CD4-positive, alpha-beta T cell (primary cell): ENCODE data around the gene MLLT1. TPM values are rescaled to one million over a fixed set of nuclear protein-coding genes. Genes with fewer than 3 reads are reported as not detected.

Experiments used
- ATAC-seq: fragments of 200-7000 bp; cut with Tn5 transposase; one replicate; pipeline ENCODE4 v1.10.0; 2022; ENCODE audit warnings: mild to moderate bottlenecking; ENCODE audit not compliant: poor library complexity
- CTCF ChIA-PET: fragments of 350-600 bp; sonication (Branson Sonifier 250); formaldehyde crosslinking; loops from one replicate; lab custom pipeline; 2021; ENCODE audit warnings: antibody characterized with exemption, inconsistent platforms; lab: Charles Lee
- POLR2A ChIA-PET: fragments of 350-600 bp; sonication (Branson Sonifier 250); formaldehyde crosslinking; loops from one replicate; lab custom pipeline; 2021; ENCODE audit warnings: antibody characterized with exemption, inconsistent platforms; lab: Charles Lee
- DNase-seq, 14 experiments: peaks; one replicate each; pipeline ENCODE4 v3.0.0-alpha.2; 2013 to 2020; ENCODE audit warnings: mixed read lengths in 2 of 14
- H3K27ac ChIP-seq, 2 donors: one replicate each; pipeline versions ENCODE4 v1.5.1 to v1.7.0; 2013; ENCODE audit warnings: low read length in 2 of 2, low read depth in 1 of 2, mild to moderate bottlenecking in 1 of 2
- H3K27me3 ChIP-seq, 2 experiments: 1 replicate in 1 of 2; 2 replicates in 1 of 2; pipeline versions ENCODE4 v1.6.1 to v1.7.0; 2013; ENCODE audit warnings: low read length in 2 of 2, control low read depth in 1 of 2, mild to moderate bottlenecking in 1 of 2, moderate library complexity in 1 of 2; ENCODE audit not compliant: insufficient read depth in 2 of 2, control insufficient read depth in 1 of 2
- H3K36me3 ChIP-seq: one replicate; pipeline ENCODE4 v1.6.1; 2013; ENCODE audit warnings: low read length, control low read depth; ENCODE audit not compliant: insufficient read depth
- H3K4me1 ChIP-seq: one replicate; pipeline ENCODE4 v1.6.1; 2013; ENCODE audit warnings: low read length, control low read depth; ENCODE audit not compliant: insufficient read depth
- H3K4me3 ChIP-seq: one replicate; pipeline ENCODE4 v1.5.1; 2013; ENCODE audit warnings: mild to moderate bottlenecking, low read length, moderate library complexity
- H3K9me3 ChIP-seq, 2 experiments: 1 replicate in 1 of 2; 2 replicates in 1 of 2; pipeline versions ENCODE4 v1.6.1 to v1.7.0; 2013; ENCODE audit warnings: low read length in 2 of 2, mild to moderate bottlenecking in 2 of 2, control low read depth in 1 of 2, moderate library complexity in 1 of 2; ENCODE audit not compliant: control insufficient read depth in 1 of 2, insufficient read depth in 1 of 2
- H3K27ac Mint-ChIP-seq: one replicate; pipeline ENCODE4 v1.8.0; 2020; ENCODE audit warnings: mixed read lengths
- H3K27me3 Mint-ChIP-seq: one replicate; pipeline ENCODE4 v1.8.0; 2021; ENCODE audit warnings: mixed read lengths
- H3K36me3 Mint-ChIP-seq: one replicate; pipeline ENCODE4 v1.8.0; 2021; ENCODE audit warnings: low read depth, mixed read lengths
- H3K4me1 Mint-ChIP-seq: one replicate; pipeline ENCODE4 v1.8.0; 2021; ENCODE audit warnings: low read depth, mixed read lengths
- H3K4me3 Mint-ChIP-seq: one replicate; pipeline ENCODE4 v1.8.0; 2020; ENCODE audit warnings: mild to moderate bottlenecking, mixed read lengths
- H3K9me3 Mint-ChIP-seq: one replicate; pipeline ENCODE4 v1.8.0; 2020; ENCODE audit warnings: mixed read lengths
- intact Hi-C, 2 experiments: fragments of 100-400 bp; cut with DNase I in 1 of 2; cut with micrococcal nuclease in 1 of 2; formaldehyde crosslinking; loops; one replicate each; pipeline versions ENCODE4 v1.15.1 to v1.9.0; 2023 to 2025; cut with DNase I, micrococcal nuclease
- total RNA-seq, 174 experiments: library from RNA in 2 of 174; stranded (reverse) in 2 of 174; gene quantifications; one replicate each; pipeline ENCODE4 v1.2.3 and lab custom pipeline; 2021 to 2026
- TF ChIP-seq, protein P1 (sequence below): fragments of 200-600 bp; IDR thresholded peaks from one replicate; pipeline ENCODE4 v1.8.0; 2022; ENCODE audit warnings: antibody characterized with exemption, mild to moderate bottlenecking

MLLT1 gene
- total RNA-seq, 2 experiments from 2014 or later, result 18.3 to 22.1 TPM

DNA sequence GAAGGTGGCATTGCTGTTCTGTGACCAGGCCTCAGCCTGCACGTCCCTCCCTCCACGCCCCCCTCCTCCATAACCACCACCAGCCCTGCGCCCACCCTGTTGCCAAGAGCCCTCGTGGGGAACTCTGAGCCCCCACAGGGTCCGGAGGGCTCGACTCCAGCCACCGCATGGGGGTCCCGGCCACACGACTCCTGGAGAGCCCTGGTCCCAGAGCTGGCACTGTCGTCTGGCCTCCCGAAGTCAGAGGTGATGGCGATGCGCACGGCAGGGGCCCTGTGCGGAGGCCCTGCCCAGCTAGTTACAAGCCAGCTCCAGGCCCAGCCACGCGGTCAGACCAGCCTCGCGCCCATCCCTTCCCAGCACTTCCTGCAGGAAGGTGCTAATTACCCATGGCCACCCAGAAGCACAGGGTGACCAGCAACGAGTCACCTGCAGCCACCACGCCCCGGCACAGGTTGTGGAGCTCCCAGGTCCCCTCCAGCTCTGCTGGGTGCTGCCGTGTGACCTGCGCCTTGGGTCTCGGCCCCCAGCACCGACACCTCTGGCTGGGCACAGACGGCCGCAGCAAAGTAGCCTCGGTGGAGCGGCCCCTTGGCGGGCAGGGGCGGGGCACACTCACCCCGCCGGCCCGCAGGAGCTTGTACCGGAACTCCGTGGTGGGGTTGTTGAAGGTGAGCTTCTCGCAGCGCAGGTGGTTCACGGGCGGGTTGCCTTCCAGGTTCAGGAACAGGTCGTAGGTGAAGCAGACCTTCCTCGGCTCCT, 49.6 kb downstream of the MLLT1 start:
- DNase-seq (no peak), ATAC-seq (no peak)
- H3K27ac Mint-ChIP-seq, result no peak overlapping the region
- H3K36me3 Mint-ChIP-seq, result peaks cover 21% of the 10 kb centered on the region
- Histone ChIP-seq H3K4me3 (no peak overlapping the region), H3K27ac (no peak overlapping the region), H3K9me3 (no peaks in the 10 kb centered on the region), H3K4me1 (peaks cover 14% of the 10 kb centered on the region), H3K27me3 (no peaks in the 10 kb centered on the region), H3K36me3 (peaks cover 39% of the 10 kb centered on the region)
- ChIA-PET POLR2A (no interaction called here), CTCF (interaction anchor here (1.3 kb wide), 1 partner anchor 11 kb away, joined by 4 read pairs; no protein-coding TSS in a partner anchor)
- intact Hi-C loops, result no loop called here
- no peaks in the 10 kb centered on the region for H3K9me3 Mint-ChIP-seq
- no peaks in the 10 kb centered on the region for H3K27me3 Mint-ChIP-seq
- TF ChIP-seq, protein P1, sequence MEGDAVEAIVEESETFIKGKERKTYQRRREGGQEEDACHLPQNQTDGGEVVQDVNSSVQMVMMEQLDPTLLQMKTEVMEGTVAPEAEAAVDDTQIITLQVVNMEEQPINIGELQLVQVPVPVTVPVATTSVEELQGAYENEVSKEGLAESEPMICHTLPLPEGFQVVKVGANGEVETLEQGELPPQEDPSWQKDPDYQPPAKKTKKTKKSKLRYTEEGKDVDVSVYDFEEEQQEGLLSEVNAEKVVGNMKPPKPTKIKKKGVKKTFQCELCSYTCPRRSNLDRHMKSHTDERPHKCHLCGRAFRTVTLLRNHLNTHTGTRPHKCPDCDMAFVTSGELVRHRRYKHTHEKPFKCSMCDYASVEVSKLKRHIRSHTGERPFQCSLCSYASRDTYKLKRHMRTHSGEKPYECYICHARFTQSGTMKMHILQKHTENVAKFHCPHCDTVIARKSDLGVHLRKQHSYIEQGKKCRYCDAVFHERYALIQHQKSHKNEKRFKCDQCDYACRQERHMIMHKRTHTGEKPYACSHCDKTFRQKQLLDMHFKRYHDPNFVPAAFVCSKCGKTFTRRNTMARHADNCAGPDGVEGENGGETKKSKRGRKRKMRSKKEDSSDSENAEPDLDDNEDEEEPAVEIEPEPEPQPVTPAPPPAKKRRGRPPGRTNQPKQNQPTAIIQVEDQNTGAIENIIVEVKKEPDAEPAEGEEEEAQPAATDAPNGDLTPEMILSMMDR, result no peak
- H3K4me3 Mint-ChIP-seq, result no peak overlapping the region
- H3K4me1 Mint-ChIP-seq, result peaks cover 22% of the 10 kb centered on the region

DNA sequence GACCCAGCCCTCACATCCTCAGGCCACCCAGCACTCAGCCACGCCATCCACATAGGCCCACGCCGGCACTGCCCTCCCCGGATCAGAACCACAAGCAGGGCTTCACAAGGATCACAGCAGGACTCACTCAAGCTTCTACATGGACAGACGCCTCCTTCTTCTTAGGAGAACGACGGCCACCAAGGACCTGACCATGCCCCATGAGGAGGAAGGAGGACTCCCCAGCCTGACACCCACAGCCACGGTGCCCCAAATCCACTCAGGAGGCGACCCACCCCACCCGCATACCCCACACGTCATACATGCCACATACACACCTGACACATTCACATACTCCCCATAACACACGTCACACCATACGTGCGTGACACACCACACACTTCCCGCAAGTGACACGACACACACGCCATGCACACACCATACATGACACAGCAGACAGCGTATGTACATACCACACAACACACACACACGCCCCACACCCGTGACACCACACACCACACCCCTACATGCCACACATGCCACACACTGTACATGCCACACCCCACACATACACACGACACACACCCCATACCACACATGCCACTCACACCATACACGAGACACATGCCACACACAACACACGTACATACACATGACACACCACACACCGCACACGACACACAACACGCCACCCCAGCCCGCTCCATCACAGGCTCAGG, 50.4 kb downstream of the MLLT1 start:
- Histone ChIP-seq H3K9me3 (no peaks in the 10 kb centered on the region), H3K27ac (no peak overlapping the region), H3K27me3 (no peaks in the 10 kb centered on the region), H3K4me3 (no peak overlapping the region), H3K36me3 (peaks cover 40% of the 10 kb centered on the region), H3K4me1 (peaks cover 12% of the 10 kb centered on the region)
- H3K27ac Mint-ChIP-seq, result no peak overlapping the region
- H3K9me3 Mint-ChIP-seq, result no peaks in the 10 kb centered on the region
- peaks cover 28% of the 10 kb centered on the region for H3K36me3 Mint-ChIP-seq
- H3K4me3 Mint-ChIP-seq, result no peak overlapping the region
- peaks cover 14% of the 10 kb centered on the region for H3K4me1 Mint-ChIP-seq
- ChIA-PET POLR2A (no interaction called here), CTCF (interaction anchor here (1.3 kb wide), 1 partner anchor 11 kb away, joined by 4 read pairs; no protein-coding TSS in a partner anchor)
- ATAC-seq, result no peak
- intact Hi-C loops, result no loop called here
- TF ChIP-seq, protein P1, result no peak
- no peaks in the 10 kb centered on the region for H3K27me3 Mint-ChIP-seq
- DNase-seq, result no peak

DNA sequence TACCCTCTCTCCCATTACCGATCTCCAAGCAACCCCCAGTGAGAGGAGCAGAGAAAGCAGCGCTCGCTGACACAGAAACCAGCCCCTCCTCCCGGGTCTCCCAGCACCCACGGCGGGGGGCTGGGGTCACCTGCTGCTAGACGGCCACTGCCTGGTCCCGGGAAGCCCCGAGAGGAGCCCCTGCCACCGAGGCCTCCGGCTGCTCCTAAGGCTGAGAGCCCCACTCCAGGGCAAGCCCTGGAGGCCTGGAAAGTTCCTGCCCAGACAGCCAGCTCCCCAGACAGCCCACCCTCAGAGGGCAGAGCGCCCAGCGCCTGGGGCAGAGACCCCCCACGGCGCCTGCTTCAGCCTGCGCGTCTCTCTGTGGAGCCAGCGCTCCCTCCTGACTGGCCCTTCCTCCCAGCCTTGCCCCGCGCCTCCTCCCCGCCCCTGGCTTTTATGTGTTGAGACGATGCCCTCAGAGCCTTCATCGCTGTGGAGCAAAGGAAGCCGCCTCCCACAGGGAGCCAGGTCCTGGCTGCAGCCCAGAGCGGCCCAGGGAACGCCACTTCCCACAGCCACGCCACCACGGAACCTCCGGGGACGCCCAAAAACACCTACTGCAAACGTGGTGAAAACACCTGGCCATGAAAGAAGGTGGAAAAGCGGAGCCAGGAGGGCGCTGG, 51.1 kb downstream of the MLLT1 start:
- peaks cover 13% of the 10 kb centered on the region for H3K4me1 Mint-ChIP-seq
- H3K9me3 ChIP-seq, result no peaks in the 10 kb centered on the region
- POLR2A ChIA-PET, result no interaction called here
- CTCF ChIA-PET, result no interaction called here
- H3K27me3 Mint-ChIP-seq, result no peaks in the 10 kb centered on the region
- no peak overlapping the region for H3K27ac ChIP-seq
- H3K36me3 Mint-ChIP-seq, result peaks cover 29% of the 10 kb centered on the region
- TF ChIP-seq, protein P1, result no peak
- peaks cover 46% of the 10 kb centered on the region for H3K36me3 ChIP-seq
- no peak overlapping the region for H3K27ac Mint-ChIP-seq
- H3K27me3 ChIP-seq, result no peaks in the 10 kb centered on the region
- H3K4me3 Mint-ChIP-seq, result no peak overlapping the region
- DNase-seq (no peak), ATAC-seq (no peak)
- peaks cover 6% of the 10 kb centered on the region for H3K4me1 ChIP-seq
- intact Hi-C loops, result no loop called here
- no peaks in the 10 kb centered on the region for H3K9me3 Mint-ChIP-seq
- no peak overlapping the region for H3K4me3 ChIP-seq
